HG03520 (cell line): ENCODE measurements around the gene ADTRP.
"Not testable (repeated sequence)": the region's sequence is repeated elsewhere in the genome, so short reads cannot be mapped to it uniquely, and the experiment has no call there.

Source experiments
- ATAC-seq: cut with Tn5 transposase; IDR thresholded peaks from one replicate; pipeline ENCODE4 v1.9.1; 2021; ENCODE audit warnings: mild to moderate bottlenecking, moderate library complexity; ENCODE audit not compliant: unreplicated experiment

The ADTRP gene

GRCh38 chr6:11804135-11804534 lies 25.5 kb upstream of the ADTRP start:
- ATAC-seq = no peak

DNA sequence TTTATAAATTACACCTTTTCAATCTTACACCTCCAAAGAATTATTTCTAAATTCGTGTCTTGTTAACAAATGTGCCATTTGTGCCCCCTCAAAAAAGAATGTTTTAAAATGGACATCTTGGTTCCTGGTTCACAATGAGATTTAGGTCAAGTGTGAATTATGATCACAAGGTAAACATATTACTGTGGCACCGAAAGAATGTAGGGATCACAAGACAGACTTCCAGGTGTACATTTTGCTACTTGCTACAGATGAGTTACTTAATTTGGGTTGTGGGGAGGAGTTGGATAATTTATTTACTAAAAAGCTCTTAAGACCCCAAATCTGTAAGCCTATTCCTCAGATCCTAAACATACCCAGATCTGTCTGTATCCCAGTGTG lies 25.0 kb upstream of the ADTRP start:
- no peak for ATAC-seq

GRCh38 chr6:11802886-11803590 lies 24.4 kb upstream of the ADTRP start:
- ATAC-seq = no peak

GRCh38 chr6:11800531-11800930 lies 21.9 kb upstream of the ADTRP start:
- ATAC-seq = not testable (repeated sequence)

DNA sequence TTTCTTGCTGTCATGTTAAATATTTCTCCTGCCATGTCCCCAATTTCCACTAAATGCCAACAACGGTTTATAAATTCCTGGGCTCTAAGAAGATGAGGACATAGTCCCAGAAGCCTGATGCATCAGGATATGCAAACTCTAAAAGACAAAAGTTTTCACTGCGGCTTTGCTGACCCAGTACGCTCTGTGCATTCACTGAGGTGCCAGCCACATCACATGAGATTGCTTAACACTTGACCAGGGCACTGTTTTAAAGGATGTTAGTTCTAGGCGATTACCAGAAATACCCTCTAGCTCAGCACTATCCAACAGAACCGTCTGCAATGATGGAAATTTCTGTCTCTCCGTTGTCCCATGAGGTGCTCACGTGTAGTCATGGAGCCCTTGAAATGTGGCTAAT lies 19.9 kb upstream of the ADTRP start:
- ATAC-seq = no peak

DNA sequence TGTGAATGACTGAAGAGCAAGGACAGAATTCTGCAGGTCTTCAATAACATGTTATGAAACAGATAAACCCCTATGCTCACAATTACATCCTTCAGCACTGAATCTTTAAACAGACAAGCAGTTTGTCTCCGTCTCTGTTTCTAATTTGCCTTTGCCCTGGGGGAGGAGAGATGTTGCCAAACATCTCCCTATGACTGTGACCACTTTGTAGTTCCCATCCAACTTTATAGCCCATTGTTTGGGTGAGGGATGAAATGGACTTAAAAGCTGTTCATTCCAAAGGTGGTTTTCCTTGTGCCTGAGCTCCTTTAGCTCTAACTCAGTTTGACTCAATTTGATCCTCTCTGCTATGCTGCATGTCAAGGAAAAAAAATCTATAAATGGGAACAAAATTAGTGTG lies 19.5 kb upstream of the ADTRP start:
- no peak for ATAC-seq

- no peak for ATAC-seq
Measured at GRCh38 chr6:11796829-11797228, 18.2 kb upstream of the ADTRP start.

DNA sequence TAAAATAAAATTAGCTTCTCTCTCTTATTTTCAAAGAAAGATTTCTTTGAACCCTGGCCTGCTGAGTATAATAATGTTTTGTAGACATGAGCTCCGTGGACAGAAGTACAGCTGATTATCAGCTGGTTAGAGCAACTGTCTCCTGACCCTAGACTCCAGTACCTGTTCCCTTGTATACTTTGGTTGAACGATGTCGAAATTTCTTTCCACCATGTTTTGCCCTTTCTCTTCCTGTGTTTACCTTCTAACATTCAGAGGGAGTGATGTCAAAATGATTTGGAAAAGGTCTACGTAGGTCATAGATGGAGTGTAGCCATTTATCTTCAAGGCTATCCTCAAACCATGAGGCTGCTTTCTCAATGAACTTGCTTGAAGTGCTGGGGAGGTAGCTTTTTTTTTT lies 16.8 kb upstream of the ADTRP start:
- no peak for ATAC-seq

DNA sequence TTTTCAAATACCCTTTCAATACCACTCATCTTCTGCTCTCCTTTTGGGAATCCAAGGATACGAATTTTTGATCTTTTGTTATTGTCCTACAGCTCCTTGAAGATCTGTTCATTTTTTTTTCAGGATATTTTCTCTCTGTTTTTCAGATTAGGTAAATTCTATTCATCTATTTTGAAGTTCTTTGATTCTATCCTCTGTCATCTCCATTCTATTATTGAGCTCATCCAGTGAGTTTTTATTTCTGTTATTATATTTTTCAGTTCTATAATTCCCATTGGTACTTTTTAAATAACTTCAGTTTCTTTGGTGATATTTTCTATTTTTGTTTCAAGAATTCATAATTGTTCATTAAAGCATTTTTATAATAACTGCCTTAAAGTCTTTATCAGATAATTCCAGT lies 14.7 kb upstream of the ADTRP start:
- ATAC-seq = no peak

DNA sequence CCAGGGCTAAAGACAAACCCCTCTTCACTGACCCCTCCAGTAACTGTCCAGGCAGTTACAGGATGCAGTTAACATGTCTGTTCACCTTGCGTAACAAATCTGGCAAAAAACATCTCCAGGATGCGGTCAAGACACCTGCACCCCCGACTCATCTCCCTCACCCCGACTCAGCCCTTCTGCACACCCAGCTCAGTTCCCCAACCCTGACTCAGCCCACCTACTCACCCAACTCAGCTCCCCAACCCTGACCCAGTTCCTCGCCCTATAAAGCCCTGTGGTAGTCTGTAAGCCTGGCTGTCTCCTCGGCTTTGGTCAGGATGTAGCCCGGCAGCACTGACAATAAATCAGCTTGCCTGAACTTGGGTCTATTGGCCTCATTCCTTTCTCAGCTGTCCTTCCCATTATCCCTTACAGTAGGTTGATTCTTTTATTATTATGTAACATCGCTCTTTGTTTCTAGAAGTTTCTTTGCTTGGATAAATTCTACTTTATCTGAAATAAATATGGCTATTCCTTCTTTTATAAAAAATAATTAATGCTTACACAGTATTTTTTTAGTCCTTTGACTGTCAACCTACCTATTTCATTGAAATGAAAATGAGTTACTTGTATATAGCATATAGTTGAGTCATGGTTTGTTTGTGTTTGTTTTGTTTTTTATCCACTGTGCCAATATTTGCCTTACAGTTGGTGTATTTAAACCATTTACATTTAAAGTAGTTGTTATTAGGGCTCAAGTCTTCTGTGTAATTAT lies 12.9 kb upstream of the ADTRP start:
- ATAC-seq = no peak

DNA sequence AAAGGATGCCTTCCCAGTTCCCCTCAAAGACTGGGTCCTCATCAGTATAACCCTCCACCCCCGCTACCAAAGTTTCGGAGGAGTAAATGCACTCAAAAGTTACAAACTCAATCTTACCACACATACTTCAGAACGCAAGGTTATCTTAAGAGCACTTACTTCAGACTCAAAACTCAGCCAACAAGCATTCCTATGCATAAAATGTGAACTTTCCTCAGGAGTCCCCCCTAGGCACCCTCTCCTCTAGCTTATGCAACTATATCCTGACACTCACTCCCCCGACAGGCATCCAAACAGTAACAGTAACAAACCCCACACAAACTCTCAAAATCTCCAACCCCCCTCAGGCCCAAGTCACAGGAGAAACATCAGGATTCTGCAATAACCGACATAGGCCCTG lies 11.1 kb upstream of the ADTRP start:
- no peak for ATAC-seq

DNA sequence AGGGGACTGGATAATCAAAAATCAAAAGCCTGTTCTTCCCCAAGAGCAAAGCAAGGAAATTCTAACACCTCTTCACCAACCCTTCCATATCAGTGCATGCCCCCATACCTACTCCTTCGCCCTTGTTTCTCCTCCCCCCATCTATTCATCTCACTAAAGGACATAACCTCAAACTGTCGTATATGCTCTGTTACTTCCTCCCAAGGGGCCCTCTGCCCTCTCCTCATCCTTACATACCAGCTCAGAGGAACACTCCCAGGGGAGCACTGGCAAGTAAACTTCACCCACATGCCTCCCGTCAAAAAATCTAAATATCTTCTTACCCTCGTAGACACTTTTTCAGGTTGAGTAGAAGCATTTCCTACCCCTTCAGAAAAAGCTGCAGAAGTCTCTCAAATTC lies 9.4 kb upstream of the ADTRP start:
- ATAC-seq = no peak

GRCh38 chr6:11785774-11786579 lies 7.4 kb upstream of the ADTRP start:
- peak; percentile 87 for ATAC-seq

DNA sequence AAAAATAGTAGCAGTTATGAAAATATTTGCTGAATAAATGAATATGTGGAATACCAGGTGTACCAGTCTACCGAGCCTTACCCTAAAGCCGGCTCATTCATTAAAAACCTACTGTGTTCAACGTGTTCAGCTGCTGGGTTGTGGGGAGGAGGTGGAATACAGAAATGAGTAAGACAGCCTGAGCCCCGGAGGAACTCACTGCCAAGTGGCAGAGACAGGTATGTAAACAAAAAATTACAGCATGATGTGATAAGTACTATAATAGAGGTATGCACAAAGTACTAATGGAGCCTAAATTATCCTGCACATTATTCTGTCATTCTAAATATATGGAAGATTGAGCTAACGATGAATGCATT lies 6.8 kb upstream of the ADTRP start:
- ATAC-seq = peak; percentile 47

DNA sequence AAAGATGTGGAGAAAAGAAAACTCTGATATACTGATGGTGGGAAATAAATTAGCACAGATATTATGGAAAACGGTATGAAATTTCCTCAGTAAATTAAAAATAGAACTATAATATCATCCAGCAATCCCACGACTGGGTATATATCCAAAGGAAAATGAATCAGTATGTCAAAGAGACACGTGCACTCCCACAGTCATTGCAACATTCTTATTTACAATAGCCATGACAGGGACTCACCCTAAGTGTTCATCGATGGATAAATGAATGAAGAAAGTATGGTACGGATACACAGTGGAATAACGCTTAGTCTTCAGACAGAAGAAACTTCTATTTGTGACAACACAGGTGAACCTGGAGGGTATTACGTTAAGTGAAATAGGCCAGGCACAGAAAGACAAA lies 5.7 kb upstream of the ADTRP start:
- ATAC-seq = no peak

DNA sequence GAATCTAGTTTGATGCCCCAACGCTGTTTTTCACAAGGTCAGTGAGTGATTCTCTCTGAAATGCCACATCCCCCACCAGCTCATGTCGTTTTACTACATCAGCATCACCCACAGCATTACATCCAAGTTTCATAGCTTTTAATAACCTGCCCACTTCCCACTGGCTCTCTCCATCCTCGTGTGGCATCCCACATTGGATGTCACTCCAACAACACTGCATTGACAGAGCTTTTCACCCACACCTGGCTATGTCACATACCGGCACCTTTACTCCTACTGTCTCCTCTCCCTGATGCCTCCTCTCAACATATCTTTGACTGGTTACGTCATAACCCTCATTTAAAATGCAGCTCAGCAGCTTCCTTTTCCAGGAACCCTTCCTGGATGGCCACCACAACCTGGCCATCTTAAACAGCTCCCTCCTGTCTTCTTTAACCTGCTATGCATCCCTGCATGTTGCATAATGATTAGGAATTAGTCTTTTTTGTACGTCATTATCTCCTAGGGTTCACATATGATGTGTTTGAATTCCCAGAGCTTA lies 5.0 kb upstream of the ADTRP start:
- no peak for ATAC-seq

DNA sequence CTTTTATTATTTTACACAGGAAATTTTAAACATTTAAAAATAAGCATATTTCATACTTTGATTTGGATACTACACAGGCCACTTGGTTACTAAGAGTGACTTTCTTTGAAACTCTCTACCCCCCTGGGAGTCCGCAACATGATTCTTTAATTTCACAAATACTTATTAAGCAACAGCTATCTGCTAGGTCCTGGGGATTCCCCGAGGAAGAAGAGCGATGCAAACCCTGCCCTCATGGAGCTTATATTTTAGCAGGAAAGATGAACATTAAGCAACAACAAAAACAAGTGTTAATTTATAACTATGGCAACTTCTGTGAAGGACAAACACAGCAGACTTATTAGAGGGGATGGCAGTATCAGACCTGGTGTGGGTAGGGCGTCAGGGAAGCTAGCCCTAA lies 3.9 kb upstream of the ADTRP start:
- no peak for ATAC-seq

- no peak for ATAC-seq
Measured at GRCh38 chr6:11780097-11780428, 1.5 kb upstream of the ADTRP start.

DNA sequence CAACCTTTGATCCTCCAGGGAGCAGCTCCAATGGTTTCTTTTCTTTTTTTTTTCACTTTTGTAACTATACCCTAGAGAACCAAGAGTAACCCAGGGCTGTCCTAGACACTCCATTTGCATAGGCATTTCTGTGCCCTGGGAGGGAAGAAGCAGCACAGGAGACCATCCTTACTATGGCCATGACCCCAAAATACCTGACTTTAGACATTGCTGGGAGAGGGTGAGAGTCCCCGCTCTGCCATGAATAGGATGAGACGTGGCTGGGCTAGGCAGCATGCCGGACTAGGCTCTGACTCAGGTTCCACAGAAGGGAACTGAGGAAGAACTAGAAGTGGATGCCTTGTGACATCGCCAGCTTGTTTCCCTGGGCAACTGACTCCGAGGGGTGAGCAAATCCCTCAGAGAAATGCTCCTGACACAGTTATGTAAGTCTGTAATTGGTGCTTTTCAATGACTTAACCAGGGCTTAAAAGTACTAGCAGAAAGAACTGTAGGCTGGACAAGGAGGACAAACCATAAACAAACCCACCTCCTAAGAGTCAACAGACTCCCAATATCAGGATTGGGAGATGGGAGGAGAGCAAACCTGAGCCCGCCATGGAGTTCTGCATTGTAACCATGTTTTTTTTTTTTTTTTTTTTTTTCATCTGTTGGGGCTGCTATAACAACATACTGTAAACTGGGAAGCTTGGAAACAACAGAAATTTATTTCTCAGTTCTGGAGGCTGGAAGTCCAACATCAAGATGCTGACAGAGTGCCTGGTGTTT lies 910 bp upstream of the ADTRP start:
- ATAC-seq = no peak

DNA sequence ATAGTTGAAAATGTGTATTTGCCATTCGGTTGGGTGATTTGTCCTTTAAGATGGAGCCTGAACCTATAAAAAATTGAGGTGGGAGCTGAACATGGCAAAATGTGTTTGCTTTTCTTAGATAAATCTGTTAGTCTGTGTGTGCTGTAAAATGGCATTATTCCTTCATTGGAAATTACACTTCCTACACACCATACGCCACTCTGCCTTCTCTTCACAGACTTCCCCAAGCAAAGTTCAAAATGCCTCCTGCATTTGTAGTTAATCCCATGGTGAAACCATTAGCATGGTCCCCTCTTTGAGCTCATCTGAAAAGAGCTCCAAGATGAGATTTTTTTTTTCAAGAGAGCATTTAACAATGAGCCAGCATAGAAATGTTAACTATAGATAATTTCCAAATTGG lies 567 bp downstream of the ADTRP start:
- ATAC-seq = no peak

GRCh38 chr6:11775791-11776409 lies 2.7 kb downstream of the ADTRP start:
- ATAC-seq = no peak
